ENCODE measurements around the gene INSRR.
A peak's percentile ranks its signal among the peaks of the same experiment; 100 is the strongest.

DNA sequence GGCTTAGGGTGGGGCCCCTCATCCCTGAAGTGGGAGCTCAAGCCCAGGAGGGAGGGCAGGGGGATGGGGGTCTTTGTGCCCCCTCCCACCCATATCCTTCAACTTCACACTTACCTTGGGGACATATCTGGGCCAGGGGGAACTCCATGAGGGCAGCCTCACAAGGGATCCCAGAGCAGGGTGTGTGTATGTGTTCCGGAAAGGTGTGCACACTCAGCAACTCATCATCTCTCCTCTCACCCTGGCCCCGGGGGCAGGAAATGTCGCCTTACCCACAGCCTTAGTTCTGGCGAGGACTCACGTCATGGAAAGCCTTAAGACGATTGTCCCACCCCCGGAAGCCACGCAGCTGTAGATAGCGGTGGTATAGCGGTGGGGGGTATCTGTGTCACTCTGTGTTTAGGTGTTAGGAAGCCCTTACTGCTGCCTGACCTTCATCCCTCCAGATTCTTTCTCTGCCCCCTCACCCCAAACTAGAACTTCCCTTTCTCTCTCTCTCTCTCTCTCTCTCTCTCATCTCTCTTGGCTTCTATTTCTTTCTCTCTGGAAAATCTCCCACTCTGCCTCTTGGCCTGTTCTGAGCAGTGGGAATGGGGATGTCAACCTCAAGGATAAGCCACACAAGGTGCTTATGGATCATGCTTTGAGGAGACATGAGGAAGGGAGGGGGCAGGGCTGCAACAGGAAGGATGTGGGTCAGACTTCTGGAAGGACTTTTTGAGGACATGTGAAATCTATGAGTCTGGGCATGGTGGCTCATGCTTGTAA is 42.2 kb downstream of the INSRR start, which contains the start of gene SH2D2A:
- TF ChIP-seq, protein P1, sequence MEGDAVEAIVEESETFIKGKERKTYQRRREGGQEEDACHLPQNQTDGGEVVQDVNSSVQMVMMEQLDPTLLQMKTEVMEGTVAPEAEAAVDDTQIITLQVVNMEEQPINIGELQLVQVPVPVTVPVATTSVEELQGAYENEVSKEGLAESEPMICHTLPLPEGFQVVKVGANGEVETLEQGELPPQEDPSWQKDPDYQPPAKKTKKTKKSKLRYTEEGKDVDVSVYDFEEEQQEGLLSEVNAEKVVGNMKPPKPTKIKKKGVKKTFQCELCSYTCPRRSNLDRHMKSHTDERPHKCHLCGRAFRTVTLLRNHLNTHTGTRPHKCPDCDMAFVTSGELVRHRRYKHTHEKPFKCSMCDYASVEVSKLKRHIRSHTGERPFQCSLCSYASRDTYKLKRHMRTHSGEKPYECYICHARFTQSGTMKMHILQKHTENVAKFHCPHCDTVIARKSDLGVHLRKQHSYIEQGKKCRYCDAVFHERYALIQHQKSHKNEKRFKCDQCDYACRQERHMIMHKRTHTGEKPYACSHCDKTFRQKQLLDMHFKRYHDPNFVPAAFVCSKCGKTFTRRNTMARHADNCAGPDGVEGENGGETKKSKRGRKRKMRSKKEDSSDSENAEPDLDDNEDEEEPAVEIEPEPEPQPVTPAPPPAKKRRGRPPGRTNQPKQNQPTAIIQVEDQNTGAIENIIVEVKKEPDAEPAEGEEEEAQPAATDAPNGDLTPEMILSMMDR (IDR thresholded peaks at IDR 0.05): no peak
- TF ChIP-seq POLR2A (IDR thresholded peaks at IDR 0.05; ENCODE audit: low read depth): no peak
- peak; percentile 23 to 50 for TF ChIP-seq POLR2AphosphoS5 (IDR thresholded peaks at IDR 0.05)

Measured in esophagus muscularis mucosa (tissue), 3 donors.